ENCODE results near the gene CAMTA1. TPM values are rescaled to one million over a fixed set of nuclear protein-coding genes. Genes with fewer than 3 reads are reported as not detected.

CAMTA1 gene
- total RNA-seq, 1 experiment from 2014 or later, result 69.5 TPM

DNA sequence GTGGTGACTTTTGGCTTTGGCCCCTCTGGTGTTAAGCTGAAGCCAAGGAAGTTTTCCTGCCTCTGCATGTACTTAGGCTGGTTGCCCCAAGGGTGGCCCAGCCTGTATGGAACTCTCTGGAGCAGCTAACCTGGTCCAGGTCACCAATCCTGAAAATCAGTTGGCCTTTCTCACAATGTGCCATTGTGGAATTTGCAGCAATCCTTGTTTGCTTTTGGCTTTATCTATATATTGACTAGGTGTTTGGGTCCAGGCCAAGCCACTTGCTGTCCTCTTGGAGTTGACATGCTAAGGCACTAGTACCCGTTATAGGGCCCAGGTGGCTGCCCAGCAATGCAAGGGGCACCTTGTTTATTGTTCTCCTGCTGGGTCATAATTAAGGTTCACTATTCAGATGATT, 124.6 kb downstream of the CAMTA1 start (continued):
- TF ChIP-seq, protein P1, sequence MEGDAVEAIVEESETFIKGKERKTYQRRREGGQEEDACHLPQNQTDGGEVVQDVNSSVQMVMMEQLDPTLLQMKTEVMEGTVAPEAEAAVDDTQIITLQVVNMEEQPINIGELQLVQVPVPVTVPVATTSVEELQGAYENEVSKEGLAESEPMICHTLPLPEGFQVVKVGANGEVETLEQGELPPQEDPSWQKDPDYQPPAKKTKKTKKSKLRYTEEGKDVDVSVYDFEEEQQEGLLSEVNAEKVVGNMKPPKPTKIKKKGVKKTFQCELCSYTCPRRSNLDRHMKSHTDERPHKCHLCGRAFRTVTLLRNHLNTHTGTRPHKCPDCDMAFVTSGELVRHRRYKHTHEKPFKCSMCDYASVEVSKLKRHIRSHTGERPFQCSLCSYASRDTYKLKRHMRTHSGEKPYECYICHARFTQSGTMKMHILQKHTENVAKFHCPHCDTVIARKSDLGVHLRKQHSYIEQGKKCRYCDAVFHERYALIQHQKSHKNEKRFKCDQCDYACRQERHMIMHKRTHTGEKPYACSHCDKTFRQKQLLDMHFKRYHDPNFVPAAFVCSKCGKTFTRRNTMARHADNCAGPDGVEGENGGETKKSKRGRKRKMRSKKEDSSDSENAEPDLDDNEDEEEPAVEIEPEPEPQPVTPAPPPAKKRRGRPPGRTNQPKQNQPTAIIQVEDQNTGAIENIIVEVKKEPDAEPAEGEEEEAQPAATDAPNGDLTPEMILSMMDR (IDR thresholded peaks at IDR 0.05 in 2 of 3, conservative IDR thresholded peaks at IDR 0.05 in 1 of 3; ENCODE audit: borderline replicate concordance in 1 of 3, insufficient read depth in 1 of 3, low read depth in 2 of 3, low read length in 2 of 3), result no peak

DNA sequence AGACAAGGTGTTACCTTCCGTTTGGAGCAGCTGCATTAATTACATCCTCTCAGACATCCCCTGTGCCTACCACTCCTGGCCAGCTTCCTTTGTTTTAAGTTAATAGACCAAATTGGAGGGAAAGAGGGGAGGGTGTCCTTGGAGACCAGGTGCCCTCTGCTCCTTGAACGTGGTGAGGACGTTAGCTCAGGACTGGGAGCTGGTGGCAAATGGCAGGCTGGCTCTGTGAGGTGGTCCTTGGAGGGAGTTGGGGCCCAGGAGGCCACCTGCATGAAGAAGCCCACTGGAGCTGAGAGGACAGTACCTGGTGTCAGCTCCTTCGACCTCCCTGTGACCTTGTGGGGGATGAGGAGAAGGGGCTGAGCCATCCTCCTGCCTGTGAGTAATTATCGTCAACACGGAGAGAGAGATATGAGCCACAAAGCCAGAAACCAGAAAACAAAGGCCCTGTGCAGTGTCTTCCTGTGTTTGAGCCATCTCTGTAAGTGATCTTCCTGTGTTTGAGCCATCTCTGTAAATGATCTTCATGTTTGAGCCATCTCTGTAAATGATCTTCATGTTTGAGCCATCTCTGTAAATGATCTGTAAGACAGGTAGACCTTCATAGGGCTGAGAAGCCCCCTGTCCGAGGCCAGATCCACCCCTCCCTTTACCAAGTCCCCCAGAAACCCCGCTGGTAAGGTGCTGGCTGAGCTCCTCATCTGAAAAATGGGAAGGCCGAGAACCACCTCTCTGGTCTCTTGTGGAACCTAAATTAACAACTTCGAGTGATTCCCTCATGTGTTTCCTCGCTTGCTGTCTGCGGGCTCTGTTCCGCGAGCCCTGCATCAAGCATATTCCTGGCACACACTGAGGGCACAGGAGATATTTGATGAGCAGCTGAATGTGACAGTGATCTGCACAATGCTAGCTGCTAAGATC, 126.0 kb downstream of the CAMTA1 start:
- H3K9me2 ChIP-seq (ENCODE audit: insufficient read depth), result no peaks in the 10 kb centered on the region
- H2AFZ ChIP-seq (ENCODE audit: low read depth, low read length, poor library complexity, severe bottlenecking), result no peak overlapping the region
- no peaks in the 10 kb centered on the region for H3K79me2 ChIP-seq (ENCODE audit: insufficient read depth, low read length)
- TF ChIP-seq RAD21 (IDR thresholded peaks at IDR 0.05; ENCODE audit: low read depth), result no peak
- TF ChIP-seq ZFX (IDR thresholded peaks at IDR 0.05), result no peak
- no peak for TF ChIP-seq EZH2phosphoT487 (IDR thresholded peaks at IDR 0.05; ENCODE audit: borderline replicate concordance)
- TF ChIP-seq, protein P2, sequence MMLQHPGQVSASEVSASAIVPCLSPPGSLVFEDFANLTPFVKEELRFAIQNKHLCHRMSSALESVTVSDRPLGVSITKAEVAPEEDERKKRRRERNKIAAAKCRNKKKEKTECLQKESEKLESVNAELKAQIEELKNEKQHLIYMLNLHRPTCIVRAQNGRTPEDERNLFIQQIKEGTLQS (IDR thresholded peaks at IDR 0.05), result no peak
- TF ChIP-seq EGR1 (IDR thresholded peaks at IDR 0.05; ENCODE audit: low read depth), result no peak
- no peak for TF ChIP-seq ELF1 (IDR thresholded peaks at IDR 0.05; ENCODE audit: borderline replicate concordance, low read depth)
- TF ChIP-seq CBX3 (IDR thresholded peaks at IDR 0.05; ENCODE audit: low read depth), result no peak
- ATAC-seq (no peak), DNase-seq (ENCODE audit: low read depth, low spot score) (no peak)
- no peak overlapping the region for H3K4me2 ChIP-seq (ENCODE audit: low read length)
- no peak overlapping the region for H3K9ac ChIP-seq (ENCODE audit: low read length)
- no peaks in the 10 kb centered on the region for H3K4me1 ChIP-seq (ENCODE audit: control insufficient read depth in 1 of 2, insufficient read depth in 2 of 2, low read length in 2 of 2)
- no peaks in the 10 kb centered on the region for H4K20me1 ChIP-seq (ENCODE audit: insufficient read depth)
- BruUV-seq (replicated peaks), result no TSS peak
- no peaks in the 10 kb centered on the region for H3K9me3 ChIP-seq (ENCODE audit: control insufficient read depth in 1 of 2, insufficient read depth in 1 of 2, low read depth in 1 of 2, low read length in 2 of 2)
- H3K27me3 ChIP-seq (ENCODE audit: insufficient read depth, low read length), result no peaks in the 10 kb centered on the region
- intact Hi-C loops (cut with micrococcal nuclease), result no loop called here
- H3K27ac ChIP-seq (ENCODE audit: low read depth, low read length), result no peak overlapping the region
- no peaks in the 10 kb centered on the region for H3K36me3 ChIP-seq (ENCODE audit: control insufficient read depth in 1 of 2, insufficient read depth in 2 of 2, low read length in 2 of 2)
- RAD21 ChIA-PET (ENCODE audit: low non-redundant PET in 1 of 2, low total read pairs in 2 of 2, uncharacterized antibody in 2 of 2, unreplicated experiment in 2 of 2), result no interaction called here
- CTCF ChIA-PET, result no interaction called here
- POLR2A ChIA-PET, result no interaction called here
- no peak overlapping the region for H3K4me3 ChIP-seq (replicated peaks in 1 of 2; ENCODE audit: low read depth in 1 of 2, low read length in 2 of 2)

Data from HCT116 (cell line).